Measurements from ENCODE around the gene GPC6.

The GPC6 gene

GRCh38 chr13:93876236-93876635 is 649.6 kb downstream of the GPC6 start:
- Histone ChIP-seq H3K9me3 (ENCODE audit: control extremely low read depth in 1 of 5, control insufficient read depth in 4 of 5, insufficient read depth in 2 of 5, low read depth in 1 of 5, low read length in 4 of 5) (peaks cover 0 to 4% (median 0%) of the 10 kb centered on the region in 5 experiments), H3K4me1 (ENCODE audit: control extremely low read depth in 1 of 4, control insufficient read depth in 4 of 4, insufficient read depth in 4 of 4, low read length in 3 of 4) (no peaks in the 10 kb centered on the region), H3K4me3 (ENCODE audit: control insufficient read depth in 1 of 7, extremely low read depth in 1 of 7, insufficient read depth in 4 of 7, low read depth in 2 of 7, low read length in 6 of 7) (no peak overlapping the region), H3K27me3 (replicated peaks in 2 of 5; ENCODE audit: control insufficient read depth in 4 of 5, insufficient read depth in 5 of 5, low read length in 4 of 5) (no peaks in the 10 kb centered on the region), H3K27ac (ENCODE audit: insufficient read depth in 1 of 2, low read depth in 1 of 2, low read length in 2 of 2, poor library complexity in 1 of 2, severe bottlenecking in 2 of 2) (no peak overlapping the region), H3K36me3 (ENCODE audit: control insufficient read depth in 4 of 4, insufficient read depth in 4 of 4, low read length in 3 of 4) (no peaks in the 10 kb centered on the region)
- ChIA-PET POLR2A (interaction anchor here (0.6 kb wide), 1 partner anchor 43 kb away, joined by 5 read pairs; no protein-coding TSS in a partner anchor), CTCF (interaction anchor here (1.1 kb wide), 1 partner anchor 9 kb away, joined by 4 read pairs; no protein-coding TSS in a partner anchor)
- WGBS (ENCODE audit: insufficient coverage): 100% methylated on average over 1 of the region's 3 CpGs
- no peak for DNase-seq

- H3K4me1 ChIP-seq (ENCODE audit: control extremely low read depth in 1 of 4, control insufficient read depth in 4 of 4, insufficient read depth in 4 of 4, low read length in 3 of 4): no peaks in the 10 kb centered on the region
- H3K27me3 ChIP-seq (replicated peaks in 2 of 5; ENCODE audit: control insufficient read depth in 4 of 5, insufficient read depth in 5 of 5, low read length in 4 of 5): no peaks in the 10 kb centered on the region
- DNase-seq: no peak
- CTCF ChIA-PET: no interaction called here
- H3K36me3 ChIP-seq (ENCODE audit: control insufficient read depth in 4 of 4, insufficient read depth in 4 of 4, low read length in 3 of 4): no peaks in the 10 kb centered on the region
- H3K27ac ChIP-seq (ENCODE audit: insufficient read depth in 1 of 2, low read depth in 1 of 2, low read length in 2 of 2, poor library complexity in 1 of 2, severe bottlenecking in 2 of 2): no peak overlapping the region
- POLR2A ChIA-PET: no interaction called here
- H3K4me3 ChIP-seq (ENCODE audit: control insufficient read depth in 1 of 7, extremely low read depth in 1 of 7, insufficient read depth in 4 of 7, low read depth in 2 of 7, low read length in 6 of 7): no peak overlapping the region
- WGBS (ENCODE audit: insufficient coverage): 83% methylated on average over 1 of the region's 2 CpGs
- peaks cover 0 to 4% (median 0%) of the 10 kb centered on the region in 5 experiments for H3K9me3 ChIP-seq (ENCODE audit: control extremely low read depth in 1 of 5, control insufficient read depth in 4 of 5, insufficient read depth in 2 of 5, low read depth in 1 of 5, low read length in 4 of 5)
Measured at GRCh38 chr13:93878675-93879074, 652.1 kb downstream of the GPC6 start.

GRCh38 chr13:93881411-93881810 is 654.8 kb downstream of the GPC6 start:
- Histone ChIP-seq H3K27ac (ENCODE audit: insufficient read depth in 1 of 2, low read depth in 1 of 2, low read length in 2 of 2, poor library complexity in 1 of 2, severe bottlenecking in 2 of 2) (no peak overlapping the region), H3K4me3 (ENCODE audit: control insufficient read depth in 1 of 7, extremely low read depth in 1 of 7, insufficient read depth in 4 of 7, low read depth in 2 of 7, low read length in 6 of 7) (no peak overlapping the region), H3K36me3 (ENCODE audit: control insufficient read depth in 4 of 4, insufficient read depth in 4 of 4, low read length in 3 of 4) (no peaks in the 10 kb centered on the region), H3K27me3 (replicated peaks in 2 of 5; ENCODE audit: control insufficient read depth in 4 of 5, insufficient read depth in 5 of 5, low read length in 4 of 5) (no peaks in the 10 kb centered on the region), H3K4me1 (ENCODE audit: control extremely low read depth in 1 of 4, control insufficient read depth in 4 of 4, insufficient read depth in 4 of 4, low read length in 3 of 4) (no peaks in the 10 kb centered on the region), H3K9me3 (ENCODE audit: control extremely low read depth in 1 of 5, control insufficient read depth in 4 of 5, insufficient read depth in 2 of 5, low read depth in 1 of 5, low read length in 4 of 5) (peaks cover 0 to 1% (median 0%) of the 10 kb centered on the region in 5 experiments)
- no CpG with 5 or more reads among the region's 2 CpGs for WGBS (ENCODE audit: insufficient coverage)
- POLR2A ChIA-PET: no interaction called here
- DNase-seq: no peak
- CTCF ChIA-PET: no interaction called here

- no peaks in the 10 kb centered on the region for H3K36me3 ChIP-seq (ENCODE audit: control insufficient read depth in 4 of 4, insufficient read depth in 4 of 4, low read length in 3 of 4)
- no peaks in the 10 kb centered on the region for H3K4me1 ChIP-seq (ENCODE audit: control extremely low read depth in 1 of 4, control insufficient read depth in 4 of 4, insufficient read depth in 4 of 4, low read length in 3 of 4)
- H3K9me3 ChIP-seq (ENCODE audit: control extremely low read depth in 1 of 5, control insufficient read depth in 4 of 5, insufficient read depth in 2 of 5, low read depth in 1 of 5, low read length in 4 of 5): peaks cover 0 to 1% (median 0%) of the 10 kb centered on the region in 5 experiments
- no peak overlapping the region for H3K27ac ChIP-seq (ENCODE audit: insufficient read depth in 1 of 2, low read depth in 1 of 2, low read length in 2 of 2, poor library complexity in 1 of 2, severe bottlenecking in 2 of 2)
- H3K27me3 ChIP-seq (replicated peaks in 2 of 5; ENCODE audit: control insufficient read depth in 4 of 5, insufficient read depth in 5 of 5, low read length in 4 of 5): no peaks in the 10 kb centered on the region
- WGBS (ENCODE audit: insufficient coverage): 100% methylated on average over 1 of the region's 6 CpGs
- no peak overlapping the region for H3K4me3 ChIP-seq (ENCODE audit: control insufficient read depth in 1 of 7, extremely low read depth in 1 of 7, insufficient read depth in 4 of 7, low read depth in 2 of 7, low read length in 6 of 7)
- no peak for DNase-seq
- ChIA-PET POLR2A (no interaction called here), CTCF (no interaction called here)
Measured at GRCh38 chr13:93882086-93882651, 655.6 kb downstream of the GPC6 start.

GRCh38 chr13:93889430-93889951 is 662.9 kb downstream of the GPC6 start:
- 100% methylated on average over 1 of the region's 1 CpG for WGBS (ENCODE audit: insufficient coverage)
- Histone ChIP-seq H3K4me1 (ENCODE audit: control extremely low read depth in 1 of 4, control insufficient read depth in 4 of 4, insufficient read depth in 4 of 4, low read length in 3 of 4) (no peaks in the 10 kb centered on the region), H3K9me3 (ENCODE audit: control extremely low read depth in 1 of 5, control insufficient read depth in 4 of 5, insufficient read depth in 2 of 5, low read depth in 1 of 5, low read length in 4 of 5) (no peaks in the 10 kb centered on the region), H3K27ac (ENCODE audit: insufficient read depth in 1 of 2, low read depth in 1 of 2, low read length in 2 of 2, poor library complexity in 1 of 2, severe bottlenecking in 2 of 2) (no peak overlapping the region), H3K27me3 (replicated peaks in 2 of 5; ENCODE audit: control insufficient read depth in 4 of 5, insufficient read depth in 5 of 5, low read length in 4 of 5) (no peaks in the 10 kb centered on the region), H3K36me3 (ENCODE audit: control insufficient read depth in 4 of 4, insufficient read depth in 4 of 4, low read length in 3 of 4) (no peaks in the 10 kb centered on the region), H3K4me3 (ENCODE audit: control insufficient read depth in 1 of 7, extremely low read depth in 1 of 7, insufficient read depth in 4 of 7, low read depth in 2 of 7, low read length in 6 of 7) (no peak overlapping the region)
- no peak for DNase-seq
- ChIA-PET POLR2A (no interaction called here), CTCF (no interaction called here)

- no CpG with 5 or more reads among the region's 2 CpGs for WGBS (ENCODE audit: insufficient coverage)
- no peaks in the 10 kb centered on the region for H3K27me3 ChIP-seq (replicated peaks in 2 of 5; ENCODE audit: control insufficient read depth in 4 of 5, insufficient read depth in 5 of 5, low read length in 4 of 5)
- POLR2A ChIA-PET: no interaction called here
Measured at GRCh38 chr13:93899981-93900380, 673.4 kb downstream of the GPC6 start.

GRCh38 chr13:93900731-93901130 is 674.1 kb downstream of the GPC6 start:
- Histone ChIP-seq H3K9me3 (ENCODE audit: control extremely low read depth in 1 of 5, control insufficient read depth in 4 of 5, insufficient read depth in 2 of 5, low read depth in 1 of 5, low read length in 4 of 5) (no peaks in the 10 kb centered on the region), H3K27me3 (replicated peaks in 2 of 5; ENCODE audit: control insufficient read depth in 4 of 5, insufficient read depth in 5 of 5, low read length in 4 of 5) (no peaks in the 10 kb centered on the region), H3K27ac (ENCODE audit: insufficient read depth in 1 of 2, low read depth in 1 of 2, low read length in 2 of 2, poor library complexity in 1 of 2, severe bottlenecking in 2 of 2) (no peak overlapping the region), H3K4me1 (ENCODE audit: control extremely low read depth in 1 of 4, control insufficient read depth in 4 of 4, insufficient read depth in 4 of 4, low read length in 3 of 4) (no peaks in the 10 kb centered on the region), H3K4me3 (ENCODE audit: control insufficient read depth in 1 of 7, extremely low read depth in 1 of 7, insufficient read depth in 4 of 7, low read depth in 2 of 7, low read length in 6 of 7) (no peak overlapping the region), H3K36me3 (ENCODE audit: control insufficient read depth in 4 of 4, insufficient read depth in 4 of 4, low read length in 3 of 4) (no peaks in the 10 kb centered on the region)
- ChIA-PET POLR2A (no interaction called here), CTCF (no interaction called here)
- DNase-seq: no peak
- no CpG with 5 or more reads among the region's 3 CpGs for WGBS (ENCODE audit: insufficient coverage)

More at GRCh38 chr13:93899981-93900380, 673.4 kb downstream of the GPC6 start:
- no peaks in the 10 kb centered on the region for H3K9me3 ChIP-seq (ENCODE audit: control extremely low read depth in 1 of 5, control insufficient read depth in 4 of 5, insufficient read depth in 2 of 5, low read depth in 1 of 5, low read length in 4 of 5)
- CTCF ChIA-PET: no interaction called here
- no peaks in the 10 kb centered on the region for H3K36me3 ChIP-seq (ENCODE audit: control insufficient read depth in 4 of 4, insufficient read depth in 4 of 4, low read length in 3 of 4)
- H3K4me3 ChIP-seq (ENCODE audit: control insufficient read depth in 1 of 7, extremely low read depth in 1 of 7, insufficient read depth in 4 of 7, low read depth in 2 of 7, low read length in 6 of 7): no peak overlapping the region
- no peak for DNase-seq
- H3K4me1 ChIP-seq (ENCODE audit: control extremely low read depth in 1 of 4, control insufficient read depth in 4 of 4, insufficient read depth in 4 of 4, low read length in 3 of 4): no peaks in the 10 kb centered on the region
- H3K27ac ChIP-seq (ENCODE audit: insufficient read depth in 1 of 2, low read depth in 1 of 2, low read length in 2 of 2, poor library complexity in 1 of 2, severe bottlenecking in 2 of 2): no peak overlapping the region

All from common myeloid progenitor, CD34-positive (primary cell).